Measurements from ENCODE around the gene NEAT1.
"Not testable (repeated sequence)": the region's sequence is repeated elsewhere in the genome, so short reads cannot be mapped to it uniquely, and the experiment has no call there.

The NEAT1 gene

GRCh38 chr11:65404210-65404609 is 18.4 kb upstream of the NEAT1 start:
- Mint-ChIP-seq H3K9me3 (no peaks in the 10 kb centered on the region), H3K27me3 (no peaks in the 10 kb centered on the region), H3K27ac (peak overlapping the region in 1 of 2 donors; percentile 60), H3K4me1 (ENCODE audit: low read depth in 2 of 2) (peaks cover 6 to 8% of the 10 kb centered on the region in 2 donors), H3K36me3 (ENCODE audit: insufficient read depth) (peaks cover 55% of the 10 kb centered on the region), H3K4me3 (no peak overlapping the region)
- DNase-seq, result no peak
- ATAC-seq (replicated peaks), result no peak

GRCh38 chr11:65404638-65405339 is 17.8 kb upstream of the NEAT1 start:
- Mint-ChIP-seq H3K4me3 (no peak overlapping the region), H3K27me3 (no peaks in the 10 kb centered on the region), H3K9me3 (no peaks in the 10 kb centered on the region), H3K27ac (peak overlapping the region in 1 of 2 donors; percentile 60), H3K36me3 (ENCODE audit: insufficient read depth) (peaks cover 60% of the 10 kb centered on the region), H3K4me1 (ENCODE audit: low read depth in 2 of 2) (peaks cover 4 to 6% of the 10 kb centered on the region in 2 donors)
- no peak for ATAC-seq (replicated peaks)
- no peak for DNase-seq

DNA sequence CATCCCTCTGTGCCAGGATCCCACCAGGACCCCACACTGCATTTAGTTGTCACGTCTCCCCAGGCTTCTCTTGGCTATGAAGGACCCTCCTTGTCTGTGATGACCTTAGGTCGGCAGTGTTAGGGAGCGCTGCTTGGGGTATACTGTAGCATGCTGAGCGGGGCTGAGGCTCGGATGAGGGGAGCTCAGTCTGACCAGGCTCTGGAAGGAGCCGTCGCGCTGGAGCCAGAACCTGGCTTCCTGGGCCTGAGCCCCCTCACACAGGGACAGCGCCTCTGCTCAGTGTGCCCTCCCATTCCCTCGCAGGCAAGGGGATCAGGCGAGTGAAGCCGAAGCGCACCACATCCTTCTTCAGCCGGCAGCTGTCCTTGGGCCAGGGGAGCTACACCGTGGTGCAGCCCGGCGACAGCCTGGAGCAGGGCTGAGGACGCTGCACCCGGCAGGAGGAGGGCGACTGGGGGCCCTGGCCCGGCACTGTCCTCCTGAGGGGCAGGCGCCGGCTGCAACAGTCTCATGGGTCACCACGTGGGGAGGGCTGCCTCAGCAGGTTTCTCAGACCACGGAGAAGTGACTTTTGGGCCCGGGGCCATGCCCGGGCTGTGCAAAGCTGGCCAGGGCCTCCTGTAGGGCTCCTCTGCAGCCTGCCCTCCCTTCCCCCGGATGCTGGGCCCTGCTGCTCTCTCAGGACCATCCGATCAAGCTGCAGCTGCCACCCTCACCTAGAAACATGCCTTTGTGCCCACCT is 11.5 kb upstream of the NEAT1 start:
- Mint-ChIP-seq H3K9me3 (no peaks in the 10 kb centered on the region), H3K36me3 (ENCODE audit: insufficient read depth) (peaks cover 57% of the 10 kb centered on the region), H3K27ac (no peak overlapping the region), H3K27me3 (no peaks in the 10 kb centered on the region), H3K4me1 (ENCODE audit: low read depth in 2 of 2) (peaks cover 6 to 8% of the 10 kb centered on the region in 2 donors), H3K4me3 (no peak overlapping the region)
- no peak for ATAC-seq (replicated peaks)
- no peak for DNase-seq

- H3K27ac Mint-ChIP-seq, result no peak overlapping the region
- no peak for ATAC-seq (replicated peaks)
- H3K4me1 Mint-ChIP-seq (ENCODE audit: low read depth in 2 of 2), result peaks cover 9 to 14% of the 10 kb centered on the region in 2 donors
- no peak overlapping the region for H3K4me3 Mint-ChIP-seq
- H3K9me3 Mint-ChIP-seq, result no peaks in the 10 kb centered on the region
- no peak for DNase-seq
- H3K36me3 Mint-ChIP-seq (ENCODE audit: insufficient read depth), result peaks cover 55% of the 10 kb centered on the region
- H3K27me3 Mint-ChIP-seq, result no peaks in the 10 kb centered on the region
Observed at GRCh38 chr11:65411681-65412070, 10.9 kb upstream of the NEAT1 start.

DNA sequence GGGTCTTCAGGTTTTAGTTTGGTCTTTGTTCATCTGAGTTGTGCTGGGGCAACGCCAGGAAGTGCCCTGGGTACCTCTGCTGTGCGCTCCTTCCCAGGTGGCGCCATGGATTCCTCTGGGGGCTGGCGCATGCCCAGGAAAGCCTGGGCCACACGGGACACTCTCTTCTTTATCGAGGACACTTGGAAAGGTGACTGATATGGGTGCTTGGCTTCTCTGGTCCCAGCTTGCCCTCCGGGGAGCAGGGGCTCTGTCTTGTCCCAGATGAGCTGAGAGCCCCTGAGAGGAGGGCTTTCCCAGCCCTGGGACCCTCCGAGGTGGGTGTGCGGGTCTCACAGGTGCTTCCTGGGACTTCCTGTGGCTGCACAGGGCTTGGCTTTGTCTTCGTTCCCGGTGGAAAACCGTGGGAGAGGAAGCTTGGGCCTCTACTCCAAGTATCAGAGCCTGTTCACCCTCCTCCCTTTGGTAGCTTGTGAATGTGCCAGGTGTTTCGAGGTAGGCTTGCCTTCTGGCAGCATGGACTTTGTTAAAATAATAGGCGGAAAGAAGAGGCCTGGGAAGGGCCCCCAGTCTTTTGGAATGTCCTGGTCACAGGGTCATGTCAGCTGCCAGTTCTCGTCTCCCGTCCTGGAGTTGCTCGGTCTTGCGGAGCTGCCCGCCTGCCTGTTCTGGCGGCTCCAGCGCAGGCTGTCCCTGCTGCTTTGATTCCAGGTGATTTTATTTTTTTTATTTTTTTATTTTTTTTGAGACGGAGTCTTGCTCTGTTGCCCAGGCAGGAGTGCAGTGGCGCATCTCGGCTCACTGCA is 10.1 kb upstream of the NEAT1 start:
- no peak overlapping the region for H3K27ac Mint-ChIP-seq
- H3K4me3 Mint-ChIP-seq, result no peak overlapping the region
- DNase-seq, result no peak
- no peaks in the 10 kb centered on the region for H3K27me3 Mint-ChIP-seq
- H3K36me3 Mint-ChIP-seq (ENCODE audit: insufficient read depth), result peaks cover 56% of the 10 kb centered on the region
- no peaks in the 10 kb centered on the region for H3K9me3 Mint-ChIP-seq
- no peak for ATAC-seq (replicated peaks)
- H3K4me1 Mint-ChIP-seq (ENCODE audit: low read depth in 2 of 2), result peaks cover 17 to 22% of the 10 kb centered on the region in 2 donors

DNA sequence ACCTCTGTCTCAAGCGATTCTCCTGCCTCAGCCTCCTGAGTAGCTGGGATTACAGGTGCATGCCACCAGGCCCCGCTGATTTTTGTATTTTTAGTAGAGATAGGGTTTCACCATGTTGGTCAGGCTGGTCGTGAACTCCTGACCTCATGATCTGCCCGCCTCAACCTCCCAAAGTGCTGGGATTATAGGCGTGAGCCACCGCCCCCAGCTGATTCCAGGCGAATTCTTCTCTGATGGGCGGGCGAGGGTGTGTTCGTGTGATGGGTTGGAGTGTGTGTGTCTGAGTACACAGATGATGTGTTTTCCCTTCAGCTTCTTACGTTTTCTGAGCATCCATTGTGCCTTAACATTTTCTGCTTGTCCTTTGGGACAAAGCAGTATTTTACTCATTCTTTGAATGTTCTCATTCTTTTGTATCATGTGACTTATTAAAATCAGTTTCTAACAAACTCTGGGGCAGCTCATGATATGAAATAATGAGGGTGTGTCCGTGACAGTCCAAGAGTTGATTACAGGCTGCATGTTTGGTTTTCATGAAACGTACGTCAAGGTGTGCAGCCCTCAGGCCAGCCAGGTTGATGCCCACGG is 9.4 kb upstream of the NEAT1 start:
- H3K4me3 Mint-ChIP-seq; ATAC-seq (replicated peaks); H3K27ac Mint-ChIP-seq; DNase-seq; H3K27me3 Mint-ChIP-seq; H3K9me3 Mint-ChIP-seq: not testable (repeated sequence)
- Mint-ChIP-seq H3K4me1 (ENCODE audit: low read depth in 2 of 2) (peaks cover 24 to 29% of the 10 kb centered on the region in 2 donors), H3K36me3 (ENCODE audit: insufficient read depth) (peaks cover 53% of the 10 kb centered on the region)

GRCh38 chr11:65414776-65415498 is 7.7 kb upstream of the NEAT1 start:
- Mint-ChIP-seq H3K36me3 (ENCODE audit: insufficient read depth) (peaks cover 54% of the 10 kb centered on the region), H3K9me3 (no peaks in the 10 kb centered on the region), H3K4me1 (ENCODE audit: low read depth in 2 of 2) (peaks cover 39 to 40% of the 10 kb centered on the region in 2 donors), H3K27me3 (no peaks in the 10 kb centered on the region), H3K27ac (no peak overlapping the region), H3K4me3 (no peak overlapping the region)
- ATAC-seq (replicated peaks) (no peak), DNase-seq (no peak)

DNA sequence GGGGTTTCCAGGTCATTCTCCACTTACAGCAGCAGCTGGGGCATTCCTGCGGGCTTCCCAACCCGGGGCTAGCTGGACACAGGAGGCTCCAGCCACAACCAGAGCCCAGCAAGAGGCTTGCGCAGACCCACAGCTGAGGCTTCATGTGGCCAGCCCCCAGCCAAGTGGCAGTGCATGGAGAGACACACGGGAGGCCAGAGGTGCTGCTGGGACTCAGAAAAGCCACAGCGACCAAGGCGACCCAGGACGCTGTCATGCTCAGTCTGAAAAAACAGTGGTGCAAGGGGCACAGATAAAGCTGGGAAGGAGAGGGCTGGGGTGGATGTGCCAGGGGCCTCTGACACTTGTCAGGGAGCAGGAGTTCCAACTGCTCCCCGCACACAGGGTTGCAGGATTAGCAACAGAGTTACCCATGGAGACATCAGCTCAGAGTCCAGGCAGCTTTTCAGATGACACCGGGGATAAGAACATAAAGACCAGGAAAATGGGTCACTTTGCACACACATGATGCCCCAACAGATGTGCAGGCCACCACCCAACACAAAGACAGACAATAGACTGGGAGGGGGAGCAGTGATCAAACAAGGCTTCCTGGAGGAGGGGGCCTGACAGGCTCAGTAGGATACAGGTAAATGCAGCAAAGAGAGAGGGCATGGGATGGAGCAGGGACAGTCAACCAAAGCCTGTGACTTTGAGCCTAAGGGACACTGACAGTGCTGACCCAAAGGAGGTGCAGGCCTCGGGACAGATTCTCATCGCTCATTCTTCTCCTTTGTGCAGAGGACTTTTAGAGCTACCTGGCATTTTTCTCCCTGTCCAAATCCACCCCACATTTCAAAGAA is 6.9 kb upstream of the NEAT1 start:
- no peaks in the 10 kb centered on the region for H3K9me3 Mint-ChIP-seq

DNA sequence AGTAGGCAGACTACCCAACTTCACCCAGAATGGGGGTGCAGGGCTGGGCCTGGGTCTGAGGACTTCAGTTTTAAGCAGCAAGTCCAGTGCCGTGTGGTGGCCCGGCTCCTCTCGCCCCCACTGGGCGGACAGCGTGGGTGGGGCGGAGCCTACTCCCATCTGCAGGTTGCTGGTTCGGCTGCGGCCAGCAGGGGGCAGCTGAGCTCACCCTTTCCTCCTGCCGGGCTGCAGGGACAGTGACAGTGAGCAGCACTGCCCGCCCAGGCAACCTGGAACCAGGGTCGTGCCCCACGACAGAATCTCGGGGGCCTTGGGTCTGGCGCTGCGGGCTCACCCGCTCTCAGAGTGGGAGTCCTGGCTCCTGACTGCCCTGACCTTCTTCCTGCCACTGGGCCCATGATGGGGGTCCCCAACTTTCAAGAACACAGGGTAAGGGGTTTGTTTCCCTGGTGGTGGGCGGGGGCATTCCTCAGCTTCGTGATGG is 6.2 kb upstream of the NEAT1 start:
- Mint-ChIP-seq H3K9me3 (no peaks in the 10 kb centered on the region), H3K27ac (peak overlapping the region; percentile 99), H3K36me3 (ENCODE audit: insufficient read depth) (peaks cover 58% of the 10 kb centered on the region), H3K4me1 (ENCODE audit: low read depth in 2 of 2) (peaks cover 50 to 51% of the 10 kb centered on the region in 2 donors), H3K4me3 (peak overlapping the region; percentile 100), H3K27me3 (no peaks in the 10 kb centered on the region)
- DNase-seq (peak; percentile 92 to 94 (median 92)), ATAC-seq (replicated peaks) (peak; percentile 51)

More for the DNA sequence above, 6.9 kb upstream of the NEAT1 start:
- Mint-ChIP-seq H3K36me3 (ENCODE audit: insufficient read depth) (peaks cover 54% of the 10 kb centered on the region), H3K27me3 (no peaks in the 10 kb centered on the region), H3K4me3 (peak overlapping the region; percentile 100), H3K4me1 (ENCODE audit: low read depth in 2 of 2) (peaks cover 45 to 48% of the 10 kb centered on the region in 2 donors), H3K27ac (peak overlapping the region; percentile 99)
- no peak for ATAC-seq (replicated peaks)
- no peak for DNase-seq

GRCh38 chr11:65416841-65417701 is 5.5 kb upstream of the NEAT1 start:
- peaks cover 51 to 52% of the 10 kb centered on the region in 2 donors for H3K4me1 Mint-ChIP-seq (ENCODE audit: low read depth in 2 of 2)

DNA sequence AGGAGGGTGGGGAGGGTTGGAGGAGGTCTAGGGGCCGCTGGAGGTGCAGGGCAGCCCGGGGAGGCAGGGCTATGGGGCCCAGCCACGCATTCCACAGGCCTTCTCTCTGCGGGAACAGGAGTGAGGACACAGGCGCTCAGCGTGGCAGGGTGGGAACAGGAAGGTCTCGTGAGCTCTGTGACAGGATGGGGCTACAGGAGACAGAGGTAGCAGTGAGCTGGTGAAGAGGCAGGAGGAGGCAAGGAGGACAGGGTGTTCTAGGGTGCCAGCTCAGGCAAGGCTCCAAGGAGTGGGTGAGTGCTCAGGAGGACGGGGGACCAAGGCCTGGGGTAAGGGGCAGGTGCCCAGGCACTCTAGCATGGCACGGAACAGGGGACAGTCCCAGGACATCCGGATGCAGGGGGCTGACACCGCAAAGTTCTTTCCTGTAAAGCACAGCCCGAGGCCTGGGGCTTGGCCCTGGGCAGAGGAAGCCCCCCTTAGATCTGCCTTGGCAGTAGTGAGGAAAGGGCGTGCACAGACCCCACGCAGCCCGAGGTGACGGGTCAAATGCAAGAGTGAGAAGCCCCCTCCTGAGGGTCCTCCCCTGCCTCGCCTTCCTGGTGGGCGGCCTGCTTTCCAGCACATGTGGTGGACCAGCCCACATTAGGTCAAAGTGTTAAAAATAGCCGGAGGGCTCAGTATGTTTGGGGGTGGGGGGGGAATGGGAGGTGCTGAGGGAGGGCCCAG is 4.7 kb upstream of the NEAT1 start:
- Mint-ChIP-seq H3K27ac (peak overlapping the region; percentile 99), H3K36me3 (ENCODE audit: insufficient read depth) (peaks cover 58% of the 10 kb centered on the region), H3K9me3 (no peaks in the 10 kb centered on the region), H3K4me3 (peak overlapping the region; percentile 100), H3K27me3 (no peaks in the 10 kb centered on the region), H3K4me1 (ENCODE audit: low read depth in 2 of 2) (peaks cover 56 to 58% of the 10 kb centered on the region in 2 donors)
- no peak for ATAC-seq (replicated peaks)
- peak in 1 of 3 experiments; percentile 38 for DNase-seq

More at GRCh38 chr11:65416841-65417701, 5.5 kb upstream of the NEAT1 start:
- peaks cover 58% of the 10 kb centered on the region for H3K36me3 Mint-ChIP-seq (ENCODE audit: insufficient read depth)
- no peak for DNase-seq
- H3K27ac Mint-ChIP-seq, result peak overlapping the region; percentile 99
- H3K27me3 Mint-ChIP-seq, result no peaks in the 10 kb centered on the region
- H3K4me3 Mint-ChIP-seq, result peak overlapping the region; percentile 100
- no peaks in the 10 kb centered on the region for H3K9me3 Mint-ChIP-seq
- ATAC-seq (replicated peaks), result no peak

Data from effector memory CD8-positive, alpha-beta T cell (primary cell).